ENCODE data around the gene RDH11. TPM values are rescaled to one million over a fixed set of nuclear protein-coding genes. Genes with fewer than 3 reads are reported as not detected.

The RDH11 gene
- total and polyA plus RNA-seq, 2 donors (not counting 3 experiments of a cell fraction or from before 2014, with no cell fraction given) = 79.8 to 93.2 TPM

- Histone ChIP-seq H3K4me2 (ENCODE audit: insufficient read depth, low read length) (peak overlapping the region; percentile 49), H2AFZ (ENCODE audit: low read depth, low read length) (peak overlapping the region; percentile 76), H3K36me3 (ENCODE audit: control insufficient read depth in 2 of 2, extremely low read depth in 1 of 2, insufficient read depth in 2 of 2, low read length in 2 of 2) (peaks cover 2% of the 10 kb centered on the region in 2 experiments), H3K4me1 (ENCODE audit: control insufficient read depth, extremely low read depth, insufficient read depth, low read length) (peaks cover 24% of the 10 kb centered on the region), H3K9me1 (replicated peaks; ENCODE audit: control insufficient read depth, extremely low read depth, insufficient read depth, low read length) (no peaks in the 10 kb centered on the region), H3K27me3 (ENCODE audit: control insufficient read depth in 2 of 2, insufficient read depth in 2 of 2, low read length in 2 of 2) (no peaks in the 10 kb centered on the region), H3K4me3 (replicated peaks in 1 of 3; ENCODE audit: insufficient read depth in 1 of 3, low read depth in 1 of 3, low read length in 3 of 3) (peak overlapping the region; percentile 2 to 99 (median 88)), H3K9me3 (replicated peaks; ENCODE audit: control insufficient read depth, insufficient read depth, low read length) (no peaks in the 10 kb centered on the region), H4K20me1 (replicated peaks; ENCODE audit: control insufficient read depth, extremely low read depth, insufficient read depth, low read length) (peaks cover 5% of the 10 kb centered on the region), H3K79me2 (ENCODE audit: control insufficient read depth, insufficient read depth, low read length) (peaks cover 41% of the 10 kb centered on the region), H3K27ac (ENCODE audit: insufficient read depth, low read depth, low read length) (peak overlapping the region; percentile 83), H3K9ac (replicated peaks; ENCODE audit: extremely low read depth, insufficient read depth, low read length) (peak overlapping the region; percentile 94)
- CTCF ChIA-PET = interaction anchor here (0.7 to 15.5 kb wide), 7 partner anchors 8 to 55 kb away, joined by 3 to 437 read pairs (median 6); partner anchors contain the start of genes ARG2, RDH11 and RDH12
- FAIRE-seq (no peak), DNase-seq (ENCODE audit: low read depth, low spot score) (peak; percentile 8)
- dilution Hi-C loops (cut with MboI; ENCODE audit: extremely low pct_ligation_motif_present, low sequenced_read_pairs) (no loop called here), intact Hi-C loops (cut with micrococcal nuclease) (loop anchor here (2.0 kb wide), 1 partner anchor 30 kb away; no protein-coding TSS in a partner anchor)
- BruUV-seq (replicated peaks) = TSS peak; percentile 67
- POLR2A ChIA-PET = interaction anchor here (0.9 kb wide), 1 partner anchor 75 kb away, joined by 3 read pairs; the partner anchor contains the start of gene PIGH
- no peak for TF ChIP-seq MAX (IDR thresholded peaks at IDR 0.05; ENCODE audit: insufficient read depth, insufficient read length)
- TF ChIP-seq POLR2A (IDR thresholded peaks at IDR 0.05; ENCODE audit: low read depth, low read length) = no peak
- no peak for TF ChIP-seq FOS (IDR thresholded peaks at IDR 0.05; ENCODE audit: borderline replicate concordance, insufficient read depth, low read length)
- TF ChIP-seq MYC (IDR thresholded peaks at IDR 0.05; ENCODE audit: low read depth, low read length) = no peak
- TF ChIP-seq POLR2AphosphoS5 (IDR thresholded peaks at IDR 0.05; ENCODE audit: insufficient read depth, low read depth, low read length) = no peak
- no peak for TF ChIP-seq CTCF (IDR thresholded peaks at IDR 0.05; ENCODE audit: extremely low read depth in 1 of 2, insufficient read depth in 1 of 2, low read depth in 1 of 2, low read length in 2 of 2)
- TF ChIP-seq EZH2 (IDR thresholded peaks at IDR 0.05; ENCODE audit: borderline replicate concordance, low read depth, low read length, severe bottlenecking) = no peak
- TF ChIP-seq JUN (IDR thresholded peaks at IDR 0.05; ENCODE audit: borderline replicate concordance, insufficient read depth, insufficient read length, low read depth) = no peak
- TF ChIP-seq GATA2 (IDR thresholded peaks at IDR 0.05; ENCODE audit: insufficient read depth, insufficient read length, low read depth, low read length) = no peak
Observed at GRCh38 chr14:67675219-67675582, 20.4 kb downstream of the RDH11 start.

Measured in endothelial cell of umbilical vein (primary cell).